ENCODE data around the gene LPP.

GRCh38 chr3:188147782-188148181, 6.2 kb upstream of the LPP start:
- TF ChIP-seq SPI1 (IDR thresholded peaks at IDR 0.05; ENCODE audit: low read depth, low read length) (no peak), POLR2AphosphoS5 (IDR thresholded peaks at IDR 0.05; ENCODE audit: low read depth, low read length) (no peak), POLR2A (IDR thresholded peaks at IDR 0.05; ENCODE audit: low read depth, low read length) (no peak), TAF1 (IDR thresholded peaks at IDR 0.05; ENCODE audit: low read depth, low read length) (no peak), POU2F2 (IDR thresholded peaks at IDR 0.05; ENCODE audit: low read depth, low read length) (no peak)

Measured in GM12891 (cell line).